NOMO-1 treated with DMSO at 0.1 percent for 48 hours (cell line): Measurements from ENCODE around the gene GPR65.

Experiments used
- DNase-seq: peaks from one replicate; lab custom pipeline; 2025; ENCODE audit not compliant: unreplicated experiment; lab: John Stamatoyannopoulos, UW

Gene GPR65, protein sequence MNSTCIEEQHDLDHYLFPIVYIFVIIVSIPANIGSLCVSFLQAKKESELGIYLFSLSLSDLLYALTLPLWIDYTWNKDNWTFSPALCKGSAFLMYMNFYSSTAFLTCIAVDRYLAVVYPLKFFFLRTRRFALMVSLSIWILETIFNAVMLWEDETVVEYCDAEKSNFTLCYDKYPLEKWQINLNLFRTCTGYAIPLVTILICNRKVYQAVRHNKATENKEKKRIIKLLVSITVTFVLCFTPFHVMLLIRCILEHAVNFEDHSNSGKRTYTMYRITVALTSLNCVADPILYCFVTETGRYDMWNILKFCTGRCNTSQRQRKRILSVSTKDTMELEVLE

DNA sequence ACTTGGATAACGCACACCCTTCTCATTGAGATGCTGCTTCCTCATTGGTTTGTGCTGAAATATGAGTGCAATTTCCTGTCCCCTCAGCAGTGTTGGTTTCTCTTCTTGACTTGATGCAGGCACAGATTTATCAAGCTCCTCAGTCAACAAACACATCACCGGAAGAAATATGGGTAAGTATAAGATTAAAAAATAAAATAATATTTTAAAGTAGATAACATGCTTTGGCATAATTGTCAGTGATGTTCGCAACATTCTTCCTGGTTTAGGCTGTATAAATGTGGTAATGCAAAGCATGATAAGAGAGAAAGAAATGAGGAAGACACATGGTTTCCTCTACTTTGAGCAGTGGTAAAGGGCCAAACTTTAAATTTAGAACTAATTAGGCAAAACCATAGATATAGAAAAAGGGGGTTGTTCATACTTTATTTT is at the start of gene GPR65:
GPR65 (plus strand) TSS at position 86 of the 432 bp plus-strand sequence. CDS start 5,713 bp downstream, outside the sequence.
- peak; percentile 94 for DNase-seq

DNA sequence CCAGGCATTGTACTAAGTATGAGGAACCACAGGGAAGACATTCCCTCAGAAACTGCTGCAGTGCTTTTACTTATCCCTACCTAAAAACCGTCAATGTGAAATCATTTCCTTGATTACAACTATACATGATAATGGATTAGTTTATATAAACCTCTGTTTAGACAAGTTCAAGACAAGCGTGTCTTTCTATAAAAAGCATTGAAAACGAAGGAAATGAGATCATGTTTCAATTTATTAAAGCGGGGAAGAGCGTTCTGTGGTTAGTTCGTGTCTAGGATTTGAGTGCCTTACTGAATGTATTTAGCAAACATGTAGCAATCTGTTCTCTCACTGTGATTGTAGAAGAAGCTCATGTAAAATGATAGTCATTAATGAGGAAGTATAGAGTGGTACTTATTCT is 49.4 kb upstream of the GPR65 start:
- peak; percentile 12 for DNase-seq

DNA sequence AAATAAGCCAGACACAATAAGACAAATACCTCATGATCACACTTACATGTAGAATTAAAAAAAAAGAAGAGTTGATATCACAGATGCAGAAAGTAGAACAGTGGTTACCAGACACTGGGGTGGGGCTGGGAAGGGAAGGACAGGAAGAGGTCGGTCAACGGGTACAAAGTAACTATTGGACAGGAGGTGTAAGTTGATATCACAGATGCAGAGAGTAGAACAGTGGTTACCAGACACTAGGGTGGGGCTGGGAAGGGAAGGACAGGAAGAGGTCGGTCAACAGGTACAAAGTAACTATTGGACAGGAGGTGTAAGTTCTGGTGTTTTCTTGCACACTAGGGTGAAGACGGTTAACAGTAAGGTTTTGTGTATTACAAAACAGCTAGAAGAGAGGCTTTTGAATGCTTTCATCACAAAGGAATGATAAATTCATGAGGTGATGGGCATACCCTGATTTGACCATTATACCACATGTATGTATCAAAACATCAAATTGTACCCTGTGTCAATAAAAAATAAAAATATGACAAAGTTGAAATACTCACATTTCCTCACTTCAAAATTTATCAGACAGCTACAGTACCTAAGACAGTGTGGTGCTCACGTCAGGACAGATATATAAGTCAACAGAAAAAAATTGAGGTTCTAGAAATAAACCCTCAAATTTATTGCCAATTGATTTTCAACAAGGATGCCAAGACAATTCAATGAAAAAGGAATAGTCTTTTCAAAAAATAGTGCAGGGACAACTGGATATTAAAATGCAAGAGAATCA is 44.7 kb upstream of the GPR65 start:
- DNase-seq, result no peak

DNA sequence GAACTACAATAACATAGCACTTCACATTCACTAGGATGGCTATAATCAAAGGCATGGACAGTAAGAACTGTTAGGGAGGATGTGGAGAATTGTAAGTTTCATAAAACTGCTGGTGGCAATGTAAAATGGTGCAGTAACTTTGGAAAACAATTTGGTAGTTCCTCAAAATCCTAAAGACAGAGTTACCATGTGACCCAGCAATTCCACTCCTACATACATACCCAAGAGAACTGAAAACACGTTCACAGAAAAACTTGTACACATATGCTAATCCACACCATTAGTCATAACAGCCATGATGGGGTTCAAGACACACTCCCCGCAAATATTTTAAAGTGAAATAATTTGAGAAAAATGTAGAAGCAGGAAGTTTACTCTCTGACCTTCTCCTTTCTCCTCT is 43.7 kb upstream of the GPR65 start:
- no peak for DNase-seq

DNA sequence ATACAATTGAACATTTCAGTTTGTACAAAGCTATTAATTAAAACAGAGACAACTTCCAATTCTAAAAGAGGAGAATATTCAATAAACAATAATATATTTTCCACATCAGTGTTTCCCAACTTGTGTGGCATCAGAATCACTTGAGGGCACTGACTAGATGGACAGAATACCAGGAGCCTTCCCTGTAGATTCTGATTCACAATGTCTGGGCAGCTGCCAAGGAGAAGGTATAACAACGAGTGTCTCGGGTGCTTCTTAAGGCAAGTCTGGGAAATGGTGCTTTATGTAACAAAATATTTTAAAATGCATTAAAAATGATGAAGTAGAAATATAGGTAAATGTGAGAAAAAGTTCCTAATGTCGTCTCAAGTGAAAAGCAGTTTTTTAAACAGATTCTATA is 38.1 kb upstream of the GPR65 start:
- no peak for DNase-seq

DNA sequence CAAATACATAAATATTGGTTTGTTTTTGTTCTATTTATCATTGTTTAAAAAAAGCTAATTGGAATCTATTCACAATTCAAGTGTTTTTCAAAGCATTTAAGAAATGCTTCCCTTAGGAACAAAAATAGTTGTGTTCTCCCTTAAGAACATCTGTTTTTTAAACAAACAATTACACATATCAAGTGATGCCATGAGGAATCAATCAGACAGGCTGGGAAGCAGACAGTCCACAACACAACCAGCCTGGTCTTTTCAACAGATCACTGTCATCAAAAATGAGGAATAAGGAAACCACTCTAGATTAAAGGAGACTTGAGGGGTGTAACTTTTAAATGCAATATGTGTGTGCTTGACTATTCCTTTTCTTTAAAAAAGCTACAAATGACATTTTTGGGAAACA is 37.4 kb upstream of the GPR65 start:
- DNase-seq, result no peak

DNA sequence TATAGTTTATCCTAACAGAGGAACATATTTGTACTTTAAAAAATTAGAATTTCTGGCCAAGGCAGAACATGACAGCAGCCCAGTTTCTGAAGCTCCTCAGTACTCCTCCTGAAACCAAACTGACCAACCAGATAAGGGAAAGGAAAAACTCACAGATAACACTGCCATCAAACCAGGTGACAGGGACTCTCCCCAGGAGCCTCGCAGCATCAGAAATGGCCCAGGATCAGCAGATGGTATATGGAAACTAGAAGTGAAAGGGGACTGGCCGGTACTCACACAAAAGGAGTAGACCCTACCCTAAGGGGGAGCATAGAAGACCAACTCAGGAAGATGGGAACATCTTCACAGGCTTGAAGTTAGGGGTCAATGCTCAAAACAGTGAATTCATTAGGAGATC is 33.9 kb upstream of the GPR65 start:
- no peak for DNase-seq

DNA sequence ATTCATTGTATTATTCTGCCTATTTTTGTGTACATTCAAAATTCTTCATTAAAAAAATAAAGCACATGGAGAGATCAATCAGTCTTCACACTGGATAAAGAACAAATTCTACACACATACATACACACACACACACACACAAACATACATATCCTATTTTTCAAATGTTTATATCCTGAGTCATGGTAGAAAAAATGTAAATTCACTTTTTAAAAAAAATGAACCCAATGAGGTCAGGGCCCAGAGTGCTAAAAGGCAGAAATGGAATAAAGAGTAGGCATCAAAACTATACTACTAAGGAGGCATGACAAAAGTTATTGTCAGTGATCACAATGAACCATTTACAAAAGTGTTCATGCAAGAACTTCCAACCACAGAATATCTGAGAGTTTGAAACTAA is 29.3 kb upstream of the GPR65 start:
- DNase-seq, result no peak

DNA sequence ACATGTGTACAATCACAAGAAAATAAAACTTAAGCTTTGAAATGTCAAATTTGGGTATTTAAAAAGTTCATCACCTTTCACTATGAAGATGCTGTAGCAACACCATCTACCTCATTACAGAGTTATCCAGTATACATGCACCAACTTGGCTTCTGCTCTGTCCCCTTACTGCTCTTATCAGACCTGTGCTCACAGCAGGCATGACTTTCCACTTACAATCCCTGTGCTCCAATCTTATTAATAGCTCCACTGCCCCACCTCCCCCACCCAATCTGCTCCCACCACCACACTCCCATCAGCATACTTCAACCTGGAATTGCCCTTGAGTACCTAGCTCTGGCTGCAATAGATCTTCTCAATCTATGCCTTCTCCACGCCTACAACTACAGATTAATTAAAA is 25.2 kb upstream of the GPR65 start:
- no peak for DNase-seq

DNA sequence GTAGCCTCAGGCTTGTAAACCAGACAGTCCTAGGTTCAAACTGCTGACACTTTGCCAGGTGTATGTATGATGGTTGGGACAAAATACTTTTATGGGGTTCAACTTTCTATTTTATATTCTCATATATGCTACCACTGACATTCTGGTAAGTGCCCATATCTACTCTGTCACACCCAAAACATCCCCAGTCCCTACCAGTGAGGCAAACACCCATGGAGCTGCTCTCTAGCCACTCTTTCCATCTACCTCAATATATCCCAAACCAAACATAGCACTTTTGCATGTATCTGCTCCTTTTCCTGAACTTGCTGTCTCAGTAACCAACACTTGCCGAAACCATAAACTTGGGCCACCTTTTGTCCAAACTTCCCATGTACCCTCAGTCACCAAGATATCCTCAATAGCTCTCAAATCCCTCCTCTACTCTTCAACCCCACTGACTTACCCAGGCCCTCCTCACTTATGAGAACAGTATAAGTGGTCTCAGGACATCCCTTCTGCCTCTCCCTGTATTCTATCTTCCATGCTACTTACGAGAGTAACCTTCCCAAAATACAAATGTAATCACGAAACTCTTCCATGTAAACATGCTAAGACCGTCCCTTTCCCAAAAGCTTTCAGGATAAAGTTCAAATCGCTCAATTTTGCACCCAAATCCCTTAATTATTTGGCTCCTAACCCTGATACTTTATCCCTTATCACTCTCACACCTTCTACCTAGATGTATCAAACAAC is 15.5 kb upstream of the GPR65 start:
- no peak for DNase-seq

DNA sequence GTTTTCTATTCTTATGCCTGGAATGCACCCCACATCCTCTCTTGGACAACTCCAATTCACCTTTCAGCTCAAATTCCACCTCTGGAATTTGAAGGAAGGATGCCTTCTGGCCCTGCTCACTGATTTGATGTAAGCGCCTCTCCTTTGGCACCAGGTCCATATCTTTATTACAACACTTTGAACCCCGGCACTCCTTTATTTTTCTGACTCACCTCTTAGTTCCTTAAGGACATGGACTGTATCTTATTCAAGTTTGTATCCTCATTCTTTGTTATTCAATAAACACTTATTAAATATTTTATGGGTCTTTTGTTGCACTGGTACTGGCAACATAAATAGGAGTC is 15.0 kb upstream of the GPR65 start:
- no peak for DNase-seq

DNA sequence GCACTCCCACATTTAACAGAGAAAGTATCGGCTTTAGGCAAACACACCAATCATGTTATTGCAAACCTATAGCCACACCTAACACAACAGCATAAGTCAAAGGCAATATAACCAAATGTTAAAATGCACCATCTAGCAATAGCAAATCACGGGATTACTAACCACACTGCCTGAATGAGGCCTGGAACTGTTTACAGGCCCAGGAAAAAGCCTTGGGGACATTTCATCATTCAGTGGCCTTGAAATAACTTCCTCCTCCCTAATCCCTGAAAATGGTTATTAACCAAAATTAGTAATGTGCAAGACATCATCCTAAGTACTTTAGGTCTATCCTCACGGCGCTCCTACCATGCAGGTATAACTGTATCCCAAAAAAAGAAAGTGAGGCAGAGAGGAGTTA is 14.3 kb upstream of the GPR65 start:
- peak; percentile 5 for DNase-seq

DNA sequence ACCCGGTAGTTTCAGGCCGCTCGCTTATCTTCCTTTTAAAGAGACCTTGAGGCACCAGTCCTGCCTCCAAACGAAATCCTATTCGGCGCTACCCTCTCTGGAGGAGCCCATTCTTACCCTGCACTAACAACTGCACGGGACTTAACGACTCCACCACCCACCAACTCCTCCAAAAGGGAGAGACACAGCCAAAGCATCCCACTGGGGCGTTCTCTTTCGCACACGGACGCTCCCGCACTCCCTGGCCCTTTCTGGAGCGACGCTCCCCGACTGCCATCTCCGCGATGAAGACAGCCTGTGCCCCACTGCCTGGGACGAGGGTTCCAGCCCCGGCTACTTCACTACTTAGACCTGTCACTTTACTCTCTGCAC is 12.6 kb upstream of the GPR65 start:
- peak; percentile 25 for DNase-seq

DNA sequence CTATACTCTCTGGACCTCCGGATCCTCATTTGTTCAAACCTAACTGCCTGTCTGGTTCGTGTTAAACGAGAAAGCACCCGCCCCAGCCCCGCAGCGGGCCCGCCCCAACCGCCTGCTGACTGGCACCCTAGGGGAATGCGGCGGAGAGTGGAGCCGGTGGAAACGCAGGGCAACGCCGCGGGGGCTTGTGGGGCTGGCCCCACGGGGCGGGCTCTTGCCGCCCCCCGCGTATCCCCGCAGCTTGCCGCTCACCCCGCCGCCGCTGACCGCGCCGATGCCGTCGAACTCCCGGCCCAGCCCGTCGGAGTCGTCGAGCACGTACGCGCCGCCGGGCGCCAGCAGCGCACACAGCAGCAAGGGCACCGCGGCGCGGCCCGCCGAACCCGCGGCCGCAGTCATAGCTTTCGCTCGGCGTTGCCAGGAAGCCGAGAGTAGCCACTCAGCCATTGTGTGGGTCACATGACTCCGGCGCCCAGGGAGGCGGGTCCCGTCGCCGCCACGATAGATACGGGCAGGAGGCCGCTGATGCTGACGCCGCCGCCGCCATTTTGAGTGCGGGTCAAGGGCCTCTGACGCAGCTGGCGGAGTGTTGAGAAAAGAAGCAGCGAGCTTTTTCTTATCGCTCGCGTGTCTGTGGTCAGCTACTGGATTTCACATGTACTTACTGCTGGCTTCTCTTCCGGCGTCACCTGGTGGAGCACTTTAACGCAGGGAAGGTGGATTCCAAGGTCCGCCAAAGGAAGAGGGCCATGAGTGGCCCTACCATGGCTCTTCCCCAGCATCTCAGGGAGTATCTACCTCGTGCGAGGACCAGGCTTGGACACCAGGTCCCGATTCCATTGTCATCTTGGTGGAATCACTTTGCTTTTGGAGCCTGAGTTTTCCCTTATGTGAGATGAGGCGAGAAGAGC is 12.0 kb upstream of the GPR65 start, which contains the start of gene GALC:
GALC (minus strand) TSS at position 465 of the 911 bp plus-strand sequence; CDS start at position 447, 18 bp downstream.
- peak; percentile 90 for DNase-seq

DNA sequence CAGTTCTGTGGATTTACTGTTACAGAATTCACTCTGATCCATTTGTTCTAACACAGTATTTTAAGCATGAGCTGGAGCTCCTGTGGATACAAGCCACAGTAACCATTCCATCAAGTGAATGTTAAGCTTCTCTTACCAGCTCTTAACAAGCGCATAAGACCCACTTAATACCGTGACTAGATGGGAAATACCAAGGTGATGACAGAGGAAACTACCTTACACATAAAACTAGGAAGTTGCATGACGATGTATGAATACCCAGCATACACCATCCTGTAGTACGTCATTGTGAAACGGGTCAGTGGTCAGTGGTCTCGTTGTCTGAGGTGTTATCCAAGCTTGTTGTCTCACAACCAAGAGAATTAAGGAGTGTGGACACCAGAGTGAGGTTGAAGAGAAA is 10.0 kb upstream of the GPR65 start:
- no peak for DNase-seq

DNA sequence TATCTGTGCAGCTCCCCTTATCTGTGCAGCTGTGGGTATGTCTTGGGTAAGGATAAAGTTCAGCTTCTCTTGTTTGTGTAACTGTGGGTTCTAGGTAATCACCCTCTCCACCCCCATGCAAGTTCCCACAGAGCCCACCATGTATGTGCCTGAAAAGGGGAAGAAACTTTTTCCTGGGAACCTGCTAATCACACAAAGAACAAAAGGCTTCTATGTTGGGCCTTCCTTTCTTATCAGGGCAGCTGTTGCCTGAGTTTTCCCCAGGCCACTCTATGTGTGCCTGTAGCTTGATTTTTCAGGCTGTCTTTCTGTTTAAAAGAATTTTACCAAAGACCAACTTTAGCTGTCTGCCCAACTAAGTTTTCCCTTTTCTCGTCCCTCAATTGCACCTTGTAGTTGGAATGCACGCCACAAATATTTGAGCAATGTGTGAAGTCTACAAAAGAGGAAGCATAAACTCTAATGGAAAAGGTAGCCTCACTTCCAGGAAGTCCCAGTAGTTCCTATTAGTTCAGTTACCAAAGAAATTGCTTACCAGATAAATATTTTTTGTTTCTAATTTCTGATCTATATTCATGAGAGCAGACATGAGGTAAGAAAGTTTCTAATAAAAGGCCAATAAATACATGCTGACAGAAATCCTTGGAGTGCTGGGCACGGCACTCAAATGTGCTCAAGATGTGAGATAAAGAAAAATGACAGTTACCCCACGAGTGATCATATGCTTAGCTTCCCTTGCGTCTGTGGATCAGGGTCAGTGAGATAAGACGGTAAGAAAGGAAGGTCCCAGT is 9.2 kb upstream of the GPR65 start:
- DNase-seq, result peak; percentile 40

DNA sequence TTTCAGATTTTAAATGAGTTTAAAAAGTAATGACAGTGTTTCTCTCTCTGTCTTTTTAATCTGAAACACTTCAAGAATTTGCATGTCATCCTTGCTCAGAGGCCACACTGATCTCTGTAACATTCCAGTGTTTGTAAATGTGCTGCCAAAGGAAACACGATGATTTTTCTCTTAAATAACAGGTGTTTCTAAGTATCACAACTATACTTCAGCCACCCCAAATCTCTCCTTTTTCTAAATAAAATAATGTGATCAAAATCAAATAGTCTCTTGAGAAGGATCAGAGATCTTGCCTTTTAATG is 8.7 kb upstream of the GPR65 start:
- DNase-seq, result no peak

DNA sequence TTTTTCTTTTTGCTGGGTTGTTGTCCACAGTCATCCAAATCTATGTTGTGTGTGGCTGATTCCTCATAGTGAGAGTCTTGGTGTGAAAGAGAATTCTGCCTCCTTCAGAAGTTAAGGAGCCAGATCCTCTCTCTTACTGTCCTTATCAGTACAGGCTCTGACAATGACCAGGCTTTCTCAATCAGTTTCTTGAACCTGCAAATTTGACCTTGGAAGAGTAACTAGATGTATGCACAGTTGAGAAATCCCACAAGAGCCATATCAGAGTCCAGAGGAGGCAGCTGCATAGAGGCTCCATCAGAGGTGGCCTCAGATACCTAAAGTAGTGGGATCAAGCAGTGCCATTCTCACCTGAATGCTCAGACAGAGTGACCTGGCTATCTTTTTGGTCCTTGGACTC is 6.5 kb upstream of the GPR65 start:
- DNase-seq, result no peak

DNA sequence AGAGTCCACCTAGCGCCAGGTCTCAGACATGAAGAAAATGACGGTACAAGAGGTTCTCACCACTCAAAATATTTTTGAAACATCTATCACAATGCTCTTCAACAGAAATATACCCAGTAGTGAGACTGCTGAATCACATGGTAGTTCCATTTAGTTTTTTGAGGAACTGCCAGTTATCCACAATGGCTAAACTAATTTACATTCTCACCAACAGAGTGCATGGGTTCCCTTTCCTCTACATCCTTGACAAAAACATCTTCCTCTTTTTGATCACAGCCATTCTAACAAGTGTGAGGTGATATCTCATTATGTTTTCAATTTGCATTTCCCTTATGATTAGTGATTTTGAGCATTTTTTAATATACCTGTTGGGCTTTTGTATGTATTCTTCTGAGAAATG is 5.7 kb upstream of the GPR65 start:
- peak; percentile 83 for DNase-seq

DNA sequence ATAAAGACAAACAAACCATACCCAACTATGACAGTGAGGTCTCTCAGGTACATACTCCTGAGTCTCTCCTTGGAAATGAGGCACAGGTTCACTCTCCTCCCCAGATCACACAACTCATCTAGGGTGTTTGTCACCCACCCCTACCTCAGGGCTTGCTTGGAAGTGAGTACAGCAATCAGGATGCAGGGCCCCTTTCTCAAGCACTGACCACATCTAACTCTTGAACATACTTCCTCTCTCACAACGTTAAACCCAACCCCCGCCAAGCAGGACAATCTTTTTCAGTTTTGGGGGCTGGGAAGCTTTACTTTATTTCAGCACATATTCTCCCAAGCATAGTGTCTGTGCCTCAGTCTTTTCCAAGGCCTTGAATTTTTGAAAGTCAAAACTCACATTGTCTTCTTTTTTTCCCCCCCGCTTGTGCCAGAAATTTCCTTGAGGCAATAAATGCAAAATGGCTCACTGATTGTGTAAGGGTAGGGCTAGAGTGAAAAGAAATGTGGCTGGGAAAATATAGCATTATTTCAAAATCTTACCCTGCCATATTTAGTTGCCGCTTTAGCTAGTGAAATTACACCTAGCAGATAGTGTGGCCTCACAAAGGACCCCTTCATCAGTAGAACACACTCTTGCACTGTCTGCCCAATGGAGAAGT is 2.4 kb upstream of the GPR65 start:
- peak; percentile 88 for DNase-seq
